Colonic mucosa (tissue), 4 donors: Measurements from ENCODE around the gene INSM1. TPM values are rescaled to one million over a fixed set of nuclear protein-coding genes. Genes with fewer than 3 reads are reported as not detected.

Source experiments
- DNase-seq: peaks from one replicate; pipeline ENCODE4 v3.0.0-alpha.2; 2020
- H3K27ac ChIP-seq: fragments of 200-600 bp; one replicate; pipeline ENCODE4 v1.8.0; 2021
- H3K27me3 ChIP-seq: fragments of 200-600 bp; one replicate; pipeline ENCODE4 v1.8.0; 2021
- H3K36me3 ChIP-seq: fragments of 200-600 bp; one replicate; pipeline ENCODE4 v1.8.0; 2021
- H3K4me1 ChIP-seq: fragments of 200-600 bp; one replicate; pipeline ENCODE4 v1.8.0; 2021; ENCODE audit warnings: mild to moderate bottlenecking
- H3K4me3 ChIP-seq: fragments of 200-600 bp; one replicate; pipeline ENCODE4 v1.8.0; 2021
- H3K9ac ChIP-seq, 2 donors: one replicate each; pipeline ENCODE4 v1.7.0; 2013; ENCODE audit warnings: control low read depth in 2 of 2, low read depth in 2 of 2, low read length in 2 of 2
- H3K9me3 ChIP-seq: fragments of 200-600 bp; one replicate; pipeline ENCODE4 v1.8.0; 2021
- CTCF ChIP-seq: fragments of 200-600 bp; IDR thresholded peaks from one replicate; pipeline ENCODE4 v1.8.0; 2022; ENCODE audit warnings: antibody characterized with exemption, mild to moderate bottlenecking
- intact Hi-C: fragments of 100-400 bp; cut with DNase I; formaldehyde crosslinking; loops from one replicate; pipeline ENCODE4 v1.14.1; 2022
- total RNA-seq, 2 donors: library from RNA; stranded (reverse); fragmentation: NEBNext Ultra II Directional in 1 of 2; extraction: Animal tissue kit (Norgen Biotek cat#: 25700) in 1 of 2; gene quantifications; one replicate each; pipeline ENCODE4 v1.2.1, GENCODE V29; 2021
- donor health status: healthy.
- donor health status: DM: no; HTN: no; CAD: no.
- donor health status: DM: no; HTN: no; CAD: no.

Gene INSM1
- 1 to 10 TPM; 5.0 to 8.6 TPM for total RNA-seq

GRCh38 chr20:20367575-20368417 lies at the start of gene INSM1:
Gene INSM1 (plus strand): TSS chr20:20368104. CDS start chr20:20368268, 164 bp downstream.
- peaks cover 78% of the 10 kb centered on the region for H3K27me3 ChIP-seq

GRCh38 chr20:20318365-20319161 lies 49.3 kb upstream of the INSM1 start:
- no peak for DNase-seq
- no peak overlapping the region for H3K4me3 ChIP-seq
- no peaks in the 10 kb centered on the region for H3K27me3 ChIP-seq
- TF ChIP-seq CTCF = no peak
- no peak overlapping the region for H3K9ac ChIP-seq
- no peak overlapping the region for H3K27ac ChIP-seq
- no peaks in the 10 kb centered on the region for H3K9me3 ChIP-seq
- no peaks in the 10 kb centered on the region for H3K36me3 ChIP-seq
- no peaks in the 10 kb centered on the region for H3K4me1 ChIP-seq
- intact Hi-C loops = no loop called here

More at GRCh38 chr20:20367575-20368417, at the start of gene INSM1:
- Histone ChIP-seq H3K9me3 (no peaks in the 10 kb centered on the region), H3K27ac (no peak within 1 kb of the TSS), H3K4me3 (no peak within 1 kb of the TSS), H3K9ac (no peak within 1 kb of the TSS), H3K4me1 (peaks cover 10% of the 10 kb centered on the region), H3K36me3 (no peaks in the 10 kb centered on the region)
- TF ChIP-seq CTCF = no peak
- DNase-seq = no peak
- intact Hi-C loops = no loop called here

- intact Hi-C loops = no loop called here
Observed at GRCh38 chr20:20321134-20321533, 46.8 kb upstream of the INSM1 start.

GRCh38 chr20:20321917-20322316 lies 46.0 kb upstream of the INSM1 start:
- Histone ChIP-seq H3K27ac (no peak overlapping the region), H3K27me3 (no peaks in the 10 kb centered on the region), H3K9me3 (no peaks in the 10 kb centered on the region), H3K4me3 (no peak overlapping the region), H3K4me1 (no peaks in the 10 kb centered on the region), H3K36me3 (no peaks in the 10 kb centered on the region), H3K9ac (no peak overlapping the region)
- intact Hi-C loops = no loop called here
- no peak for DNase-seq
- TF ChIP-seq CTCF = no peak

More at GRCh38 chr20:20321134-20321533, 46.8 kb upstream of the INSM1 start:
- no peaks in the 10 kb centered on the region for H3K9me3 ChIP-seq
- H3K4me1 ChIP-seq = no peaks in the 10 kb centered on the region
- no peaks in the 10 kb centered on the region for H3K36me3 ChIP-seq
- no peak overlapping the region for H3K4me3 ChIP-seq
- no peaks in the 10 kb centered on the region for H3K27me3 ChIP-seq
- no peak overlapping the region for H3K9ac ChIP-seq
- no peak overlapping the region for H3K27ac ChIP-seq
- DNase-seq = no peak
- TF ChIP-seq CTCF = no peak

GRCh38 chr20:20322912-20323311 lies 45.0 kb upstream of the INSM1 start:
- Histone ChIP-seq H3K4me1 (no peaks in the 10 kb centered on the region), H3K9ac (no peak overlapping the region), H3K9me3 (no peaks in the 10 kb centered on the region), H3K36me3 (no peaks in the 10 kb centered on the region), H3K27me3 (no peaks in the 10 kb centered on the region), H3K4me3 (no peak overlapping the region), H3K27ac (no peak overlapping the region)
- intact Hi-C loops = no loop called here
- DNase-seq = no peak
- TF ChIP-seq CTCF = no peak
